Measurements from ENCODE around the gene WDR20.
"Not testable (repeated sequence)": the region's sequence is repeated elsewhere in the genome, so short reads cannot be mapped to it uniquely, and the experiment has no call there.

The WDR20 gene

DNA sequence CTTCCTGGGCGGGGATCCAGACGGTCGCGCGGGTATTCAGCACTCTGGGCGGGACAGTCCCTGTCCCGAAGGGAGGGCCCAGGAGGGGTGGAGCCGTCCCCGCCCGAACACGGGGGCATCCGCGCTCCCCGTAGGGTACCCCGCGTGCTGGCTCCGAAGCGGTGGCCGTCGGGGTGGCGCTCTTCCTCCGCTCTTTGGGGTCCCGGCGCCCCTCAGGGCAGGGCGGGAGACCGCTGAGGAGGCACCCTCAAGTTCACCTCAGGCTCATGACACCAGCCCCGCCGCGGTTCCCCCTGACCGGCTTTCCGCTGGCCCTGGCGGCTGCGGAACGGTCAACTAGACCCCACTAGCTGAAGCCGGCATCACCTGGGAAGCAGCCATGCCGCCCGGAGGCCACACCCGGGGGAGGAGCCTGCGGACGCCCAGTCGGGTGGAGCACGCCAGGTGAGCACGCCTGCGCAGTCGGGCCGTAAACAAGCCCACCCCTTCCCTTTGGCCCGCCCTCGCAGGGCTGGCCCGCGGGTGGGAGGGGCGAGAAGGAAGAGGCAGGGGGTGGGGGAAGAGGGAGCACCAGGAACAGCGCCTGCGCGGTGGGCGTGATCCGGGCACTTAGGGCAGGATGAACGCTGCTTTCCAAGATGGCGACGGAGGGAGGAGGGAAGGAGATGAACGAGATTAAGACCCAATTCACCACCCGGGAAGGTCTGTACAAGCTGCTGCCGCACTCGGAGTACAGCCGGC lies at the start of gene WDR20:
TSS of gene WDR20 (plus strand) at position 612 of the 741 bp plus-strand sequence. CDS start at position 639, 27 bp downstream.
- Histone ChIP-seq H3K4me1 (ENCODE audit: insufficient read depth, low read length) (peaks cover 21% of the 10 kb centered on the region), H3K36me3 (ENCODE audit: insufficient read depth, low read length) (peaks cover 5% of the 10 kb centered on the region), H3K9me3 (ENCODE audit: low read length) (no peaks in the 10 kb centered on the region), H2AFZ (ENCODE audit: low read depth, low read length) (peak within 1 kb of the TSS; percentile 91), H3K27me3 (ENCODE audit: insufficient read depth, low read length) (no peaks in the 10 kb centered on the region), H3K4me3 (ENCODE audit: low read length) (peak within 1 kb of the TSS; percentile 67)

GRCh38 chr14:102090713-102091112 lies 49.0 kb upstream of the WDR20 start:
- Histone ChIP-seq H3K9me3 (ENCODE audit: low read length) (no peaks in the 10 kb centered on the region), H3K4me1 (ENCODE audit: insufficient read depth, low read length) (peaks cover 17% of the 10 kb centered on the region), H3K27me3 (ENCODE audit: insufficient read depth, low read length) (no peaks in the 10 kb centered on the region), H3K36me3 (ENCODE audit: insufficient read depth, low read length) (peaks cover 4% of the 10 kb centered on the region), H3K4me3 (ENCODE audit: low read length) (no peak overlapping the region), H2AFZ (ENCODE audit: low read depth, low read length) (no peak overlapping the region)

DNA sequence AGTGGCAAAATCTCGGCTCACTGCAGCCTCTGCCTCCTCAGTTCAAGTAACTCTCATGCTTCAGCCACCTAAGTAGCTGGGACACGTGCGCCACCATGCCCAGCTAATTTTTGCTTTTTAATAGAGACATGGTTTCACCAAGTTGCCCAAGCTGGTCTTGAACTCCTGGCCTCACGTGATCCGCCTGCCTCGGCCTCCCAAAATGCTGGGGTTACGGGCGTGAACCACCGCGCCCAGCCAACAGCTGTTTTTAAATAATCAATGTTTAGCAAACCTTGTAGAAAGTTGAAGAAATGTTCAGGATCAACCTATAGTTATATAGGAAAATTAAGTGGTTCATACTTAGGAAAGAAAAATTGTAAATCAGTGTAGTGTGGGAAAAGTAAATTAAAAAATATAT lies 46.9 kb upstream of the WDR20 start:
- no peak overlapping the region for H2AFZ ChIP-seq (ENCODE audit: low read depth, low read length)
- H3K36me3 ChIP-seq (ENCODE audit: insufficient read depth, low read length) = no peaks in the 10 kb centered on the region
- H3K9me3 ChIP-seq (ENCODE audit: low read length) = no peaks in the 10 kb centered on the region
- H3K4me3 ChIP-seq (ENCODE audit: low read length) = no peak overlapping the region
- H3K27me3 ChIP-seq (ENCODE audit: insufficient read depth, low read length) = no peaks in the 10 kb centered on the region
- peaks cover 20% of the 10 kb centered on the region for H3K4me1 ChIP-seq (ENCODE audit: insufficient read depth, low read length)

GRCh38 chr14:102094101-102094500 lies 45.6 kb upstream of the WDR20 start:
- no peaks in the 10 kb centered on the region for H3K36me3 ChIP-seq (ENCODE audit: insufficient read depth, low read length)
- H3K27me3 ChIP-seq (ENCODE audit: insufficient read depth, low read length) = no peaks in the 10 kb centered on the region
- H2AFZ ChIP-seq (ENCODE audit: low read depth, low read length) = no peak overlapping the region
- H3K4me1 ChIP-seq (ENCODE audit: insufficient read depth, low read length) = peaks cover 15% of the 10 kb centered on the region
- no peak overlapping the region for H3K4me3 ChIP-seq (ENCODE audit: low read length)
- H3K9me3 ChIP-seq (ENCODE audit: low read length) = no peaks in the 10 kb centered on the region

DNA sequence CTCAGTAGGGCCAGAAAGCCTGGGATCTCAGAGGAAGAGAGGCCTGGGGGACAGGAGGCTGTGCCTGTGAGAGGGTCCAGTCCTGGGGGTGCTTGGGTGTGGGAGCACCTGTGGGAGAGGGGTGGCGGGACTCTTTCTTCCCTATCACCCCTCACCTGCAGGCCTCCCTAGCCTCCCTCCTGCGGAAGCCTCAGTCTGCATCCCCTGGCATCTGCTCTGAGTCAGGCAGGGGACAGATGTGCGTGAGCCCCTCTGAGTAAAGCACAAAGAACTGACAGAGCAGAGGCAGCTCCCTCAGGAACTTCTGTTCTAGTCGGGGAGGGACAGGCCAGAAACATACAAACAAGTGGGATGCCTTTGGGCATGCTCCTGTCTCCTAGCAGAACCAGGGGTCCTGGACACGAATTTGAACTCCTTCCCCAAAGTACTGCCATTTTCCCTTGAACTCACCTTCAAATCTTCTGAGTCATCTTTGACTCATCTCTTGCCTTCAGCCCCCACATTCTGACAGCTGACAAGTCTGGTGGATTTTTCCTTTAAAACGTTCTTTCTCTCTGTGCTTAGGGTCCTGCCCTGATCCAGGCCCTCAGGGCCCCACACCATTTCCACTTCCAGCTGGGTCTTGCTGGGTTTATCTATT lies 44.3 kb upstream of the WDR20 start:
- Histone ChIP-seq H3K4me1 (ENCODE audit: insufficient read depth, low read length) (peaks cover 15% of the 10 kb centered on the region), H2AFZ (ENCODE audit: low read depth, low read length) (no peak overlapping the region), H3K36me3 (ENCODE audit: insufficient read depth, low read length) (no peaks in the 10 kb centered on the region), H3K4me3 (ENCODE audit: low read length) (no peak overlapping the region), H3K27me3 (ENCODE audit: insufficient read depth, low read length) (no peaks in the 10 kb centered on the region), H3K9me3 (ENCODE audit: low read length) (no peaks in the 10 kb centered on the region)

DNA sequence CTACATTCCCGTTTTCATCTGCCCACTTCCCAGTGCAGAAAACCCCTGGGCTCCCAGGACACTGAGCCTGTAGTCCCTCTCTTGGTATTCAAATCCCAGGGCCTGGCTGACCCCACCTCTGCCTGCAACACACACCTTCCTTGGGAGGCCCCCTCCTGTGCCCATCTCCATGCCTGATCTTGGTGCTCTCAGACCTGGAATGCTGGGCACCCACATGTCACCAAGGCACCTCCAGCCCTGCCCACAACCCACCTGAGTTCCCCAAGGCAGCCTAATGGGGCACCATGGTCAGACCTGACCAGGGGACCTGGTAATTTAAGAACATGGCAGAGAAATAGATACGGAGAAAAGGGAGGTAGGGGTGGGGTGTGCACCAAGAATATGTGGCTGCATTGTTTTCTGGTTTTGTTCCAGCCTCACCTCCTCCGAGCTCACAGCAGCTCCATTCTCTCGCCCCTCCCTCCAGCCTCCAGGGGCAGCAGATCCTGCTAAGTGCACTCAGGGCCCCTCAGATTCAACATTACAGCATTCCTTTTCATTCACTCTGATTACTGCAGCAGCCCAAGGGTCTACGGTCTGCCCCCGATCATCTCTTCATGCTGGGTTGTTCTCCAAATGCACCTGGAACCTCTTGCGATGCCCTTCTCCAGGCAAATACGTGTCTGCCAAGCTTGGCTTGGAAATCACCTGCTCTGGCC lies 43.7 kb upstream of the WDR20 start:
- no peaks in the 10 kb centered on the region for H3K9me3 ChIP-seq (ENCODE audit: low read length)
- peak overlapping the region; percentile 35 for H2AFZ ChIP-seq (ENCODE audit: low read depth, low read length)
- H3K4me1 ChIP-seq (ENCODE audit: insufficient read depth, low read length) = peaks cover 15% of the 10 kb centered on the region
- H3K27me3 ChIP-seq (ENCODE audit: insufficient read depth, low read length) = no peaks in the 10 kb centered on the region
- H3K4me3 ChIP-seq (ENCODE audit: low read length) = no peak overlapping the region
- no peaks in the 10 kb centered on the region for H3K36me3 ChIP-seq (ENCODE audit: insufficient read depth, low read length)

- Histone ChIP-seq H3K9me3 (ENCODE audit: low read length) (no peaks in the 10 kb centered on the region), H3K4me1 (ENCODE audit: insufficient read depth, low read length) (peaks cover 15% of the 10 kb centered on the region), H3K27me3 (ENCODE audit: insufficient read depth, low read length) (no peaks in the 10 kb centered on the region), H2AFZ (ENCODE audit: low read depth, low read length) (peak overlapping the region; percentile 35), H3K36me3 (ENCODE audit: insufficient read depth, low read length) (no peaks in the 10 kb centered on the region), H3K4me3 (ENCODE audit: low read length) (no peak overlapping the region)
These were observed 43.0 kb upstream of the WDR20 start for GRCh38 chr14:102096569-102097188.

DNA sequence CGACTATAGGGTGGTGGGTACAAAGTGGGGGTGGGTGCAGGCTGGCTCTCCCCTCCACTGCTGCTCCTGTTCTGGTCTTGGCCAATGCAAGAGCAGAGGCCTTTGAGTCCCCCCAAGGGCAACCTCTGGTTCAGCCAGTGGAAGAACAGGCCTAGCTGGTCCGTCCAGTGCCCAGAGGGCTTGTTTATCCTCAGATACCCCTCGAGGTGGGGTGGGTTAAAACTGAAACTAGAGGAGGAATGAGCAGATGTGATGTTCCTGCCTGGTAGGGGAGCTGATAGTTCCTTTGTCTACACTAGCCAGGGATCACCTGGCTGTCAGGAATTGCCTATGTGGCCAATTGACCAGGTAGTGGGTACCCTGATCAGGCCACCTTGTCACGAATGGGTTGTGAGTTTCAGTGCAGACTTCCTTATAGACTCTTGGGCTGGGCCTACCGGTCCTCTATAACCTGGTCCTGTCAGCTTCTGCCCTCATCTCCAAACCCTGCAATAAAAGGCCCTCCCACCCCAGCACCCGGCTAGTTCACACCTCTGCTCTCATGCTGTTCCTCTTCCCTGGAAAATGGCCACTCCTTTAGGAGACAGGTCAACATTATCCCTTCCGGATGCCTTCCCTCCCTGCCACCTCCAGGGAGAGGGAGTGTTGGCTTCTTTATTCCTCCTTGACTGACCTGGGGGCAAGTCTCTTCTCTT lies 42.1 kb upstream of the WDR20 start:
- Histone ChIP-seq H2AFZ (ENCODE audit: low read depth, low read length) (no peak overlapping the region), H3K9me3 (ENCODE audit: low read length) (no peaks in the 10 kb centered on the region), H3K4me1 (ENCODE audit: insufficient read depth, low read length) (peaks cover 15% of the 10 kb centered on the region), H3K36me3 (ENCODE audit: insufficient read depth, low read length) (no peaks in the 10 kb centered on the region), H3K27me3 (ENCODE audit: insufficient read depth, low read length) (no peaks in the 10 kb centered on the region), H3K4me3 (ENCODE audit: low read length) (no peak overlapping the region)

- Histone ChIP-seq H3K4me1 (ENCODE audit: insufficient read depth, low read length) (peaks cover 3% of the 10 kb centered on the region), H3K4me3 (ENCODE audit: low read length) (no peak overlapping the region), H3K9me3 (ENCODE audit: low read length) (no peaks in the 10 kb centered on the region), H3K27me3 (ENCODE audit: insufficient read depth, low read length) (no peaks in the 10 kb centered on the region), H3K36me3 (ENCODE audit: insufficient read depth, low read length) (no peaks in the 10 kb centered on the region), H2AFZ (ENCODE audit: low read depth, low read length) (no peak overlapping the region)
These were observed 36.5 kb upstream of the WDR20 start for GRCh38 chr14:102103062-102103695.

DNA sequence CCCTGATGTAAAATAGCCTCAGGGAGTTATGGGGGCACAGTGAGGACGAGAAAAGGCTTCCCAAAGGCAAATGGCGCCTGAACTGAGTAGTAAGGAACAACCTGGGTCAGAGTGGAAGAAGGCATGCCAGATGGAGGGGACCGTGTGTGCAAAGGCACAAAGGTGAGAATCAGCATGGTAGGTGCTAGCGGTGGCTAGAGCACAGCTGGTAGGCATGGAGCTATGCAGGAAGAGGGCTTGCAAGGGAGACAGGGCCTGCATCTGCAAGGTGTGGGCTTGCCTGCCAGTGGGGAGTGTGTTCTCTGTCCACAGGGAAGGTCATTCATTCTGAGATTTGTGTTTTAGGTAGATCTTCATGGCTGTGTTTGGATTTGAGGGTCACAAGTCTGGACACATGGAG lies 34.3 kb upstream of the WDR20 start:
- H3K27me3 ChIP-seq (ENCODE audit: insufficient read depth, low read length) = no peaks in the 10 kb centered on the region
- no peaks in the 10 kb centered on the region for H3K36me3 ChIP-seq (ENCODE audit: insufficient read depth, low read length)
- H2AFZ ChIP-seq (ENCODE audit: low read depth, low read length) = no peak overlapping the region
- H3K4me3 ChIP-seq (ENCODE audit: low read length) = no peak overlapping the region
- peaks cover 3% of the 10 kb centered on the region for H3K4me1 ChIP-seq (ENCODE audit: insufficient read depth, low read length)
- H3K9me3 ChIP-seq (ENCODE audit: low read length) = no peaks in the 10 kb centered on the region

- H3K27me3 ChIP-seq (ENCODE audit: insufficient read depth, low read length) = not testable (repeated sequence)
These were observed 30.4 kb upstream of the WDR20 start for GRCh38 chr14:102109332-102109731.

GRCh38 chr14:102111101-102111500 lies 28.6 kb upstream of the WDR20 start:
- Histone ChIP-seq H3K36me3 (ENCODE audit: insufficient read depth, low read length) (no peaks in the 10 kb centered on the region), H2AFZ (ENCODE audit: low read depth, low read length) (no peak overlapping the region), H3K4me3 (ENCODE audit: low read length) (no peak overlapping the region), H3K9me3 (ENCODE audit: low read length) (no peaks in the 10 kb centered on the region), H3K4me1 (ENCODE audit: insufficient read depth, low read length) (peaks cover 3% of the 10 kb centered on the region), H3K27me3 (ENCODE audit: insufficient read depth, low read length) (no peaks in the 10 kb centered on the region)

More at GRCh38 chr14:102109332-102109731, 30.4 kb upstream of the WDR20 start:
- not testable (repeated sequence) for H2AFZ ChIP-seq (ENCODE audit: low read depth, low read length); H3K4me1 ChIP-seq (ENCODE audit: insufficient read depth, low read length); H3K9me3 ChIP-seq (ENCODE audit: low read length); H3K36me3 ChIP-seq (ENCODE audit: insufficient read depth, low read length); H3K4me3 ChIP-seq (ENCODE audit: low read length)

Measured in neuron (in vitro differentiated cells).